GM12878 (cell line): ENCODE measurements around the gene IRF2BPL. TPM values are rescaled to one million over a fixed set of nuclear protein-coding genes. Genes with fewer than 3 reads are reported as not detected.

ENCODE experiments used
- ATF7 ChIP-seq: fragments of 450-650 bp; IDR thresholded peaks from 2 replicates; pipeline ENCODE4 v1.6.1; 2016; ENCODE audit warnings: low read depth, mild to moderate bottlenecking
- CHD1 ChIP-seq: IDR thresholded peaks from 2 replicates; pipeline ENCODE4 v1.6.1; 2012; ENCODE audit warnings: low read depth, low read length, improper control_type of control experiment
- CTCF ChIP-seq, 3 experiments: IDR thresholded peaks in 2 of 3; conservative IDR thresholded peaks in 1 of 3; 2 replicates each; pipeline ENCODE4 v1.5.1; 2011; ENCODE audit warnings: low read depth in 3 of 3, low read length in 3 of 3, mild to moderate bottlenecking in 3 of 3, control low read depth in 2 of 3, moderate library complexity in 2 of 3, inconsistent platforms in 1 of 3, mixed read lengths in 1 of 3; ENCODE audit not compliant: control insufficient read depth in 2 of 3, insufficient read depth in 1 of 3; ENCODE audit errors: extremely low read depth in 1 of 3
- EED ChIP-seq: sonication (generic); IDR thresholded peaks from 2 replicates; pipeline ENCODE4 v1.6.1; 2016; ENCODE audit warnings: antibody characterized with exemption, low read depth
- EGR1 ChIP-seq, 2 experiments: IDR thresholded peaks; 1 replicate in 1 of 2; 2 replicates in 1 of 2; pipeline ENCODE4 v1.6.1; 2011 to 2012; ENCODE audit warnings: low read depth in 2 of 2, low read length in 2 of 2, borderline replicate concordance in 1 of 2, mild to moderate bottlenecking in 1 of 2, moderate library complexity in 1 of 2
- EP300 ChIP-seq, 2 experiments: fragments of 150-350 bp in 1 of 2; IDR thresholded peaks; 2 replicates each; pipeline ENCODE4 v1.6.1; 2011 to 2012; ENCODE audit warnings: low read depth in 2 of 2, low read length in 2 of 2, borderline replicate concordance in 1 of 2, improper control_type of control experiment in 1 of 2, inconsistent platforms in 1 of 2; ENCODE audit not compliant: control insufficient read depth in 1 of 2
- ETV6 ChIP-seq, 2 experiments: fragments of 450-650 bp in 1 of 2; IDR thresholded peaks in 1 of 2; conservative IDR thresholded peaks in 1 of 2; 2 replicates each; pipeline ENCODE4 v1.6.1; 2014; ENCODE audit warnings: antibody characterized with exemption in 1 of 2, borderline replicate concordance in 1 of 2, low read depth in 1 of 2, mild to moderate bottlenecking in 1 of 2, moderate library complexity in 1 of 2
- EZH2 ChIP-seq: IDR thresholded peaks from 2 replicates; pipeline ENCODE4 v1.6.1; 2012; ENCODE audit warnings: low read depth, mild to moderate bottlenecking, control low read depth, inconsistent platforms, low read length, borderline replicate concordance; ENCODE audit not compliant: control insufficient read depth
- FOS ChIP-seq: IDR thresholded peaks from 3 replicates; pipeline ENCODE4 v1.6.1; 2011; ENCODE audit warnings: borderline replicate concordance; ENCODE audit not compliant: insufficient read length; ENCODE audit errors: extremely low read depth
- HDAC2 ChIP-seq: fragments of 200-600 bp; sonication (generic); IDR thresholded peaks from 2 replicates; pipeline ENCODE4 v1.6.1; 2017
- IKZF2 ChIP-seq, 2 experiments: fragments of 450-650 bp; IDR thresholded peaks; 2 replicates each; pipeline ENCODE4 v1.6.1; 2017; ENCODE audit warnings: mild to moderate bottlenecking in 2 of 2, moderate library complexity in 2 of 2
- MLLT1 ChIP-seq: fragments of 450-650 bp; IDR thresholded peaks from 2 replicates; pipeline ENCODE4 v1.6.1; 2016; ENCODE audit warnings: mild to moderate bottlenecking
- NR2F1 ChIP-seq: fragments of 450-650 bp; conservative IDR thresholded peaks from 2 replicates; pipeline ENCODE4 v1.6.1; 2017; ENCODE audit warnings: mild to moderate bottlenecking
- NRF1 ChIP-seq: conservative IDR thresholded peaks from 2 replicates; pipeline ENCODE4 v1.6.1; 2011; ENCODE audit warnings: mild to moderate bottlenecking, low read depth, low read length, improper control_type of control experiment
- POLR2AphosphoS2 ChIP-seq: IDR thresholded peaks from 2 replicates; pipeline ENCODE4 v1.6.1; 2011; ENCODE audit warnings: low read depth, mild to moderate bottlenecking, low read length, improper control_type of control experiment, moderate library complexity
- POLR2AphosphoS5 ChIP-seq: IDR thresholded peaks from 2 replicates; pipeline ENCODE4 v1.6.1; 2011; ENCODE audit warnings: mild to moderate bottlenecking, low read length, inconsistent platforms
- RCOR1 ChIP-seq: conservative IDR thresholded peaks from 2 replicates; pipeline ENCODE4 v1.6.1; 2012; ENCODE audit warnings: low read depth, low read length, improper control_type of control experiment
- SIN3A ChIP-seq: IDR thresholded peaks from 2 replicates; pipeline ENCODE4 v1.6.1; 2012; ENCODE audit warnings: low read depth, low read length, improper control_type of control experiment
- SKIL ChIP-seq: fragments of 450-650 bp; IDR thresholded peaks from 2 replicates; pipeline ENCODE4 v1.6.1; 2017; ENCODE audit warnings: mild to moderate bottlenecking, low read depth, inconsistent platforms; ENCODE audit not compliant: poor library complexity, severe bottlenecking
- SMARCA5 ChIP-seq: fragments of 450-650 bp; IDR thresholded peaks from 2 replicates; pipeline ENCODE4 v1.6.1; 2017; ENCODE audit warnings: mild to moderate bottlenecking
- SUPT20H ChIP-seq: IDR thresholded peaks from 2 replicates; pipeline ENCODE4 v1.6.1; 2011; ENCODE audit warnings: low read depth, mild to moderate bottlenecking, low read length, moderate library complexity, borderline replicate concordance; ENCODE audit not compliant: control insufficient read depth
- SUZ12 ChIP-seq: fragments of 200-600 bp; sonication (generic); IDR thresholded peaks from one replicate; pipeline ENCODE4 v1.6.1; 2018; ENCODE audit warnings: antibody characterized with exemption, mild to moderate bottlenecking; ENCODE audit not compliant: unreplicated experiment
- TBL1XR1 ChIP-seq: IDR thresholded peaks from 2 replicates; pipeline ENCODE4 v1.6.1; 2012; ENCODE audit warnings: low read depth, low read length, improper control_type of control experiment
- YBX1 ChIP-seq: fragments of 450-650 bp; IDR thresholded peaks from 2 replicates; pipeline ENCODE4 v1.6.1; 2016; ENCODE audit warnings: antibody characterized with exemption
- ZNF217 ChIP-seq: fragments of 450-650 bp; IDR thresholded peaks from 2 replicates; pipeline ENCODE4 v1.6.1; 2017; ENCODE audit warnings: antibody characterized with exemption, mild to moderate bottlenecking
- ZNF384 ChIP-seq: IDR thresholded peaks from 2 replicates; pipeline ENCODE4 v1.6.1; 2012; ENCODE audit warnings: low read depth, mild to moderate bottlenecking, low read length, improper control_type of control experiment, borderline replicate concordance
- polyA plus RNA-seq, 11 experiments: library from polyadenylated mRNA; depleted of rRNA in 4 of 11; unstranded in 6 of 11; stranded (reverse) in 5 of 11; fragments of >200 nt; fragmentation: Nextera tagmentation in 4 of 11; fragmentation: Illumina TruSeq in 1 of 11; extraction: Ambion mirVana in 4 of 11; extraction: Trizol in 1 of 11; gene quantifications; 1 replicate in 1 of 11; 2 replicates in 10 of 11; pipeline versions ENCODE4 v1.2.1 to v1.2.3, GENCODE V29; 2011 to 2016; ENCODE audit warnings: inconsistent platforms in 2 of 11, missing spikeins in 2 of 11, low read depth in 1 of 11
- total RNA-seq, 4 experiments: library from RNA; depleted of rRNA in 3 of 4; stranded (reverse); fragments of >200 nt in 3 of 4; fragmentation: Illumina TruSeq in 1 of 4; extraction: Trizol in 1 of 4; gene quantifications; 2 replicates each; pipeline versions ENCODE4 v1.2.1 to v1.2.3, GENCODE V29; 2013 to 2021

IRF2BPL gene
- total and polyA plus RNA-seq, 10 of the 15 experiments (the other 5 are each of a cell fraction or from before 2014, with no cell fraction given), result 1.2 to 34.5 (median 3.1) TPM

- peak in 1 of 2 experiments; percentile 40; a peak in 1 of 4 replicates for TF ChIP-seq ETV6 (conservative IDR thresholded peaks at IDR 0.05 in 1 of 2, IDR thresholded peaks at IDR 0.05 in 1 of 2; ENCODE audit: borderline replicate concordance in 1 of 2, low read depth in 1 of 2)
- no peak for TF ChIP-seq MLLT1
- no peak for TF ChIP-seq ZNF384
- peak; percentile 81 for TF ChIP-seq POLR2AphosphoS5
- TF ChIP-seq SUPT20H, result no peak
- peak; percentile 52; the same call in 1 of the 2 replicates for TF ChIP-seq NR2F1
- TF ChIP-seq SUZ12, result no peak
- no peak for TF ChIP-seq EZH2
- TF ChIP-seq IKZF2 (IDR thresholded peaks at IDR 0.05), result peak; percentile 81 to 91
- peak; percentile 42 to 61 for TF ChIP-seq EP300 (IDR thresholded peaks at IDR 0.05; ENCODE audit: borderline replicate concordance in 1 of 2, control insufficient read depth in 1 of 2, low read depth in 2 of 2, low read length in 2 of 2)
- TF ChIP-seq CHD1, result no peak
- TF ChIP-seq ZNF217, result no peak
- TF ChIP-seq SKIL, result peak; percentile 73
- peak; percentile 45; the same call in 1 of the 2 replicates for TF ChIP-seq POLR2AphosphoS2
- no peak for TF ChIP-seq TBL1XR1
- no peak for TF ChIP-seq HDAC2
- TF ChIP-seq SMARCA5, result peak; percentile 14; the same call in 1 of the 2 replicates
- no peak for TF ChIP-seq EGR1 (IDR thresholded peaks at IDR 0.05; ENCODE audit: borderline replicate concordance in 1 of 2, low read depth in 2 of 2, low read length in 2 of 2)
- peak; percentile 42 for TF ChIP-seq ATF7
- TF ChIP-seq YBX1, result no peak
- no peak for TF ChIP-seq CTCF (IDR thresholded peaks at IDR 0.05 in 2 of 3, conservative IDR thresholded peaks at IDR 0.05 in 1 of 3; ENCODE audit: control insufficient read depth in 2 of 3, extremely low read depth in 1 of 3, insufficient read depth in 1 of 3, low read depth in 3 of 3, low read length in 3 of 3)
- TF ChIP-seq NRF1, result no peak
- no peak for TF ChIP-seq RCOR1
- TF ChIP-seq SIN3A, result peak; percentile 88
- peak; percentile 73 for TF ChIP-seq EED
- no peak for TF ChIP-seq FOS
Measured at GRCh38 chr14:77040059-77040740, 11.7 kb upstream of the IRF2BPL start (continued).
